SU-DHL-6 (cell line): ENCODE measurements around the gene FRMD4B.

Experiments
- EZH2phosphoT487 ChIP-seq: fragments of 200-600 bp; sonication (generic), shearing (Covaris generic); conservative IDR thresholded peaks from 2 replicates; pipeline ENCODE4 v1.6.1; 2018; ENCODE audit warnings: mild to moderate bottlenecking, antibody characterized with exemption, low read length, moderate library complexity, mixed read lengths
- TF ChIP-seq, protein P1 (sequence below): fragments of 200-600 bp; sonication (generic); IDR thresholded peaks from one replicate; pipeline ENCODE4 v1.5.1; 2017; ENCODE audit warnings: antibody characterized with exemption, mild to moderate bottlenecking, low read length, moderate library complexity; ENCODE audit not compliant: insufficient read depth, poor library complexity, severe bottlenecking

DNA sequence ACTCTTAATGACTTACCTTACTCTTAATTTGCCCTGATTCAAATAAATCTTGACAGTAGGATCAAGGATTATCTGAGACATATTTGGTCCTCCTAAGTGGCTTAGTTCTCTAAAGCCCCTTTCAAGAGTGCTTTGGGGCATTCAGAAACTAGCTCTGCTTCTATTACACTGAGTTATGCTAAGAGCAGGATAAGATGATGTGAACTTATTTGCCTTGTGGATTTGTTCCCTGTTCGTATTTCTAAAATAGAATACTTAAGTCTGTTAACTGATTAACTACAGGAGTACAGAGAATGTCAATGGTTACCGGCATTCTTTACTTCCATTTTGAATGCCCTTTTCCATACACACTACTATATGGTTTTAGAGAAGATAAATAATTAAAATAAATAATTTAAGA is 14.8 kb upstream of the FRMD4B start:
- TF ChIP-seq, protein P1, sequence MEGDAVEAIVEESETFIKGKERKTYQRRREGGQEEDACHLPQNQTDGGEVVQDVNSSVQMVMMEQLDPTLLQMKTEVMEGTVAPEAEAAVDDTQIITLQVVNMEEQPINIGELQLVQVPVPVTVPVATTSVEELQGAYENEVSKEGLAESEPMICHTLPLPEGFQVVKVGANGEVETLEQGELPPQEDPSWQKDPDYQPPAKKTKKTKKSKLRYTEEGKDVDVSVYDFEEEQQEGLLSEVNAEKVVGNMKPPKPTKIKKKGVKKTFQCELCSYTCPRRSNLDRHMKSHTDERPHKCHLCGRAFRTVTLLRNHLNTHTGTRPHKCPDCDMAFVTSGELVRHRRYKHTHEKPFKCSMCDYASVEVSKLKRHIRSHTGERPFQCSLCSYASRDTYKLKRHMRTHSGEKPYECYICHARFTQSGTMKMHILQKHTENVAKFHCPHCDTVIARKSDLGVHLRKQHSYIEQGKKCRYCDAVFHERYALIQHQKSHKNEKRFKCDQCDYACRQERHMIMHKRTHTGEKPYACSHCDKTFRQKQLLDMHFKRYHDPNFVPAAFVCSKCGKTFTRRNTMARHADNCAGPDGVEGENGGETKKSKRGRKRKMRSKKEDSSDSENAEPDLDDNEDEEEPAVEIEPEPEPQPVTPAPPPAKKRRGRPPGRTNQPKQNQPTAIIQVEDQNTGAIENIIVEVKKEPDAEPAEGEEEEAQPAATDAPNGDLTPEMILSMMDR, result no peak
- no peak for TF ChIP-seq EZH2phosphoT487
